Adipose tissue (tissue), 3 donors: ENCODE results near the gene LMOD3. TPM values are rescaled to one million over a fixed set of nuclear protein-coding genes. Genes with fewer than 3 reads are reported as not detected.

Experiments used
- H3K27ac ChIP-seq: one replicate; pipeline ENCODE4 v1.5.1; 2013; ENCODE audit warnings: low read depth, low read length
- WGBS, 3 donors: extraction: QIAGEN DNeasy Blood & Tissue Kit; methylation state at CpG; one replicate each; pipeline ENCODE4 v1.1.7; 2013; 5-methylcytosine and 5-hydroxymethylcytosine counted together
- polyA plus RNA-seq, 3 donors: library from polyadenylated mRNA; stranded (reverse); fragments of 200-250 nt; gene quantifications; one replicate each; pipeline ENCODE4 v1.2.3, GENCODE V29; 2013
- donor health status: healthy with polysubstance abuse.
- donor health status: Bipolar disorder and iron deficiency.
- donor health status: healthy.

The LMOD3 gene
- polyA plus RNA-seq, 3 donors, result 0.03 to 0.22 (median 0.06) TPM

- H3K27ac ChIP-seq, result no peak overlapping the region
- 15 to 31% (median 30%) methylated on average over 1 of the region's 1 CpG for WGBS, 3 donors
Measured at GRCh38 chr3:69129531-69129930, 7.1 kb upstream of the LMOD3 start.

GRCh38 chr3:69128509-69128908 is 6.1 kb upstream of the LMOD3 start:
- no peak overlapping the region for H3K27ac ChIP-seq

GRCh38 chr3:69126999-69127398 is 4.6 kb upstream of the LMOD3 start:
- no peak overlapping the region for H3K27ac ChIP-seq
- WGBS, 3 donors, result 59 to 90% (median 84%) methylated on average over 2 of the region's 2 CpGs

GRCh38 chr3:69126216-69126615 is 3.8 kb upstream of the LMOD3 start:
- WGBS, 3 donors, result 80 to 88% (median 84%) methylated on average over 3 of the region's 3 CpGs
- no peak overlapping the region for H3K27ac ChIP-seq

GRCh38 chr3:69121950-69122349 is 445 bp downstream of the LMOD3 start:
- H3K27ac ChIP-seq, result no peak overlapping the region
- WGBS, 3 donors, result 39 to 54% (median 42%) methylated on average over 8 of the region's 8 CpGs

GRCh38 chr3:69121513-69121912 is 882 bp downstream of the LMOD3 start:
- WGBS, 3 donors, result 77 to 83% (median 81%) methylated on average over 6 of the region's 6 CpGs
- H3K27ac ChIP-seq, result no peak overlapping the region

GRCh38 chr3:69120879-69121464 is 1.4 kb downstream of the LMOD3 start:
- H3K27ac ChIP-seq, result no peak overlapping the region
- 0 to 3% (median 2%) methylated on average over 1 of the region's 1 CpG for WGBS, 3 donors

- no peak overlapping the region for H3K27ac ChIP-seq
- WGBS, 3 donors, result 91 to 96% (median 92%) methylated on average over 5 of the region's 5 CpGs
Measured at GRCh38 chr3:69119681-69120080, 2.7 kb downstream of the LMOD3 start.

GRCh38 chr3:69119138-69119537 is 3.3 kb downstream of the LMOD3 start:
- WGBS, 3 donors, result 78 to 95% (median 82%) methylated on average over 6 of the region's 6 CpGs
- no peak overlapping the region for H3K27ac ChIP-seq

GRCh38 chr3:69118555-69118954 is 3.8 kb downstream of the LMOD3 start:
- WGBS, 3 donors, result 95 to 98% (median 96%) methylated on average over 12 of the region's 12 CpGs
- H3K27ac ChIP-seq, result no peak overlapping the region

GRCh38 chr3:69116897-69117296 is 5.5 kb downstream of the LMOD3 start:
- no peak overlapping the region for H3K27ac ChIP-seq
- 20 to 77% (median 68%) methylated on average over 3 of the region's 3 CpGs for WGBS, 3 donors

- H3K27ac ChIP-seq, result no peak overlapping the region
- 51 to 82% (median 80%) methylated on average over 4 of the region's 4 CpGs for WGBS, 3 donors
Measured at GRCh38 chr3:69116162-69116561, 6.2 kb downstream of the LMOD3 start.

- H3K27ac ChIP-seq, result no peak overlapping the region
- 47 to 82% (median 70%) methylated on average over 2 of the region's 2 CpGs for WGBS, 3 donors
Measured at GRCh38 chr3:69115731-69116130, 6.7 kb downstream of the LMOD3 start.

- no peak overlapping the region for H3K27ac ChIP-seq
Measured at GRCh38 chr3:69113536-69113935, 8.9 kb downstream of the LMOD3 start.

GRCh38 chr3:69110941-69111546 is 11.4 kb downstream of the LMOD3 start:
- WGBS, 3 donors, result 50 to 78% (median 68%) methylated on average over 1 of the region's 1 CpG
- no peak overlapping the region for H3K27ac ChIP-seq

More at GRCh38 chr3:69113536-69113935, 8.9 kb downstream of the LMOD3 start:
- WGBS, 3 donors, result 85 to 92% (median 87%) methylated on average over 3 of the region's 3 CpGs

GRCh38 chr3:69108811-69109210 is 13.6 kb downstream of the LMOD3 start:
- 65 to 78% (median 73%) methylated on average over 5 of the region's 5 CpGs for WGBS, 3 donors
- no peak overlapping the region for H3K27ac ChIP-seq

- H3K27ac ChIP-seq, result no peak overlapping the region
- WGBS, 3 donors, result 76 to 81% (median 78%) methylated on average over 5 of the region's 5 CpGs
Measured at GRCh38 chr3:69107841-69108240, 14.6 kb downstream of the LMOD3 start.

GRCh38 chr3:69105320-69105719 is 17.1 kb downstream of the LMOD3 start:
- WGBS, 3 donors, result 26 to 55% (median 28%) methylated on average over 3 of the region's 3 CpGs
- no peak overlapping the region for H3K27ac ChIP-seq

- no peak overlapping the region for H3K27ac ChIP-seq
- 76 to 89% (median 78%) methylated on average over 8 of the region's 8 CpGs for WGBS, 3 donors
Measured at GRCh38 chr3:69104586-69104985, 17.8 kb downstream of the LMOD3 start.

GRCh38 chr3:69103123-69103522 is 19.3 kb downstream of the LMOD3 start:
- WGBS, 3 donors, result 80 to 97% (median 87%) methylated on average over 3 of the region's 3 CpGs
- no peak overlapping the region for H3K27ac ChIP-seq
